D721Med (cell line): Measurements from ENCODE around the gene PSMD4.

Experiments
- DNase-seq: peaks from one replicate; pipeline ENCODE4 v3.0.0; 2011; ENCODE audit warnings: low spot score; ENCODE audit not compliant: insufficient read length
- FAIRE-seq: peaks from 2 replicates; lab custom pipeline; 2011; peaks lifted over from hg19 to GRCh38; lab: Jason Lieb, UNC
- CTCF ChIP-seq: IDR thresholded peaks from 2 replicates; pipeline ENCODE4 v1.5.1; 2012; ENCODE audit warnings: mild to moderate bottlenecking, control low read depth; ENCODE audit not compliant: insufficient read depth; ENCODE audit errors: missing control alignments

Gene PSMD4

GRCh38 chr1:151294742-151295462 is 40.4 kb downstream of the PSMD4 start:
- no peak for TF ChIP-seq CTCF
- no peak for DNase-seq
- no peak for FAIRE-seq

- no peak for FAIRE-seq
- no peak for DNase-seq
- TF ChIP-seq CTCF: no peak
These were observed 55.3 kb downstream of the PSMD4 start for GRCh38 chr1:151309811-151310323.

GRCh38 chr1:151311011-151311410 is 56.5 kb downstream of the PSMD4 start:
- TF ChIP-seq CTCF: no peak
- no peak for DNase-seq
- no peak for FAIRE-seq

- no peak for TF ChIP-seq CTCF
- FAIRE-seq: no peak
- no peak for DNase-seq
These were observed 57.2 kb downstream of the PSMD4 start for GRCh38 chr1:151311589-151312331.

- TF ChIP-seq CTCF: no peak
- FAIRE-seq (no peak), DNase-seq (no peak)
These were observed 57.9 kb downstream of the PSMD4 start for GRCh38 chr1:151312411-151312810.

GRCh38 chr1:151312826-151313225 is 58.3 kb downstream of the PSMD4 start:
- no peak for FAIRE-seq
- DNase-seq: no peak
- TF ChIP-seq CTCF: no peak
